Fibroblast of lung (primary cell): Measurements from ENCODE around the gene ARX.
A peak's percentile ranks its signal among the peaks of the same experiment; 100 is the strongest.

Experiments used
- CTCF ChIP-seq, 2 donors: IDR thresholded peaks in 1 of 2; conservative IDR thresholded peaks in 1 of 2; 1 replicate in 1 of 2; 2 replicates in 1 of 2; pipeline ENCODE4 v1.5.1; 2011 to 2012; ENCODE audit warnings: low read length in 2 of 2, control low read depth in 1 of 2, inconsistent platforms in 1 of 2, low read depth in 1 of 2, mild to moderate bottlenecking in 1 of 2
- EZH2 ChIP-seq: IDR thresholded peaks from 2 replicates; pipeline ENCODE4 v1.5.1; 2012; ENCODE audit warnings: low read length, control low read depth, mild to moderate bottlenecking; ENCODE audit errors: missing control alignments

- no peak for TF ChIP-seq CTCF (conservative IDR thresholded peaks at IDR 0.05 in 1 of 2, IDR thresholded peaks at IDR 0.05 in 1 of 2; ENCODE audit: low read depth in 1 of 2, low read length in 2 of 2)
- peak; percentile 86 for TF ChIP-seq EZH2
Measured at GRCh38 chrX:25017667-25018247, 2.0 kb upstream of the ARX start.
